Measurements from ENCODE around the gene COL23A1. TPM values are rescaled to one million over a fixed set of nuclear protein-coding genes. Genes with fewer than 3 reads are reported as not detected.

Gene COL23A1
- polyA plus RNA-seq, 1 donor (not counting 4 experiments of a cell fraction or from before 2014, with no cell fraction given) = not detected

DNA sequence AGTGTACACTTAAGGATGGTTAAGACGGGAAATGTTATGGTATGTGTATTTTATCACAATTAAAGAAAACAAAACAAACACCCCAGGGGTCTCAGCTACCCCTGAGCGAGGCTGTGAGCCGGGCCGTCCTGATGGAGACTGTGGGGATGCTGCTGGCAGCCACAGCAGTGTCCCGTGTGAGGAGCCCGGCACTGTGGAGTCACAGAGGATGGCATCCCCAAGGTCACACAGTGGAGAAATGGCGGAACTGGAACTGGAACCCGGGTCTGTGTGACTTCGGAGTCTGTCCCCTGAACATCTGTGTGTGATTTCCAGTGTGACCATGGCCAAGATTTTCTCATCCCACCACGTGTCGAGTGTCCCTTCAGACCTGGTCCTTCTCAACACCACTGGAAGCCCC, 276.9 kb downstream of the COL23A1 start:
- no peaks in the 10 kb centered on the region for H3K9me1 ChIP-seq (ENCODE audit: control insufficient read depth, extremely low read depth, insufficient read depth, low read length)
- no peak overlapping the region for H3K9ac ChIP-seq (ENCODE audit: control insufficient read depth, extremely low read depth, insufficient read depth, low read length)
- H3K4me2 ChIP-seq (ENCODE audit: control insufficient read depth, extremely low read depth, insufficient read depth, low read depth, low read length) = no peak overlapping the region
- H3K4me1 ChIP-seq (ENCODE audit: control insufficient read depth, extremely low read depth, insufficient read depth, low read length) = peaks cover 2% of the 10 kb centered on the region
- H3K79me2 ChIP-seq (ENCODE audit: control insufficient read depth, insufficient read depth, low read length) = no peaks in the 10 kb centered on the region
- no peak overlapping the region for H3K4me3 ChIP-seq (ENCODE audit: control insufficient read depth in 2 of 3, extremely low read depth in 1 of 3, insufficient read depth in 2 of 3, low read depth in 1 of 3, low read length in 3 of 3)
- no peaks in the 10 kb centered on the region for H3K9me3 ChIP-seq (ENCODE audit: control insufficient read depth, low read depth, low read length)
- no peaks in the 10 kb centered on the region for H4K20me1 ChIP-seq (ENCODE audit: control insufficient read depth, extremely low read depth, insufficient read depth, low read length)
- no peaks in the 10 kb centered on the region for H3K36me3 ChIP-seq (ENCODE audit: control insufficient read depth in 2 of 2, extremely low read depth in 1 of 2, insufficient read depth in 2 of 2, low read length in 2 of 2)
- TF ChIP-seq, protein P1, sequence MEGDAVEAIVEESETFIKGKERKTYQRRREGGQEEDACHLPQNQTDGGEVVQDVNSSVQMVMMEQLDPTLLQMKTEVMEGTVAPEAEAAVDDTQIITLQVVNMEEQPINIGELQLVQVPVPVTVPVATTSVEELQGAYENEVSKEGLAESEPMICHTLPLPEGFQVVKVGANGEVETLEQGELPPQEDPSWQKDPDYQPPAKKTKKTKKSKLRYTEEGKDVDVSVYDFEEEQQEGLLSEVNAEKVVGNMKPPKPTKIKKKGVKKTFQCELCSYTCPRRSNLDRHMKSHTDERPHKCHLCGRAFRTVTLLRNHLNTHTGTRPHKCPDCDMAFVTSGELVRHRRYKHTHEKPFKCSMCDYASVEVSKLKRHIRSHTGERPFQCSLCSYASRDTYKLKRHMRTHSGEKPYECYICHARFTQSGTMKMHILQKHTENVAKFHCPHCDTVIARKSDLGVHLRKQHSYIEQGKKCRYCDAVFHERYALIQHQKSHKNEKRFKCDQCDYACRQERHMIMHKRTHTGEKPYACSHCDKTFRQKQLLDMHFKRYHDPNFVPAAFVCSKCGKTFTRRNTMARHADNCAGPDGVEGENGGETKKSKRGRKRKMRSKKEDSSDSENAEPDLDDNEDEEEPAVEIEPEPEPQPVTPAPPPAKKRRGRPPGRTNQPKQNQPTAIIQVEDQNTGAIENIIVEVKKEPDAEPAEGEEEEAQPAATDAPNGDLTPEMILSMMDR (optimal IDR thresholded peaks at IDR 0.05 in 1 of 3, IDR thresholded peaks at IDR 0.05 in 1 of 3, conservative IDR thresholded peaks at IDR 0.05 in 1 of 3; ENCODE audit: extremely low read depth in 1 of 3, insufficient read depth in 2 of 3, low read length in 3 of 3) = no peak
- no peak for TF ChIP-seq EZH2 (IDR thresholded peaks at IDR 0.05; ENCODE audit: low read length)
- FAIRE-seq = no peak
- no peak overlapping the region for H2AFZ ChIP-seq (ENCODE audit: control insufficient read depth, low read length)
- dilution Hi-C loops (cut with MboI; ENCODE audit: extremely low pct_ligation_motif_present, low sequenced_read_pairs) = no loop called here
- DNase-seq (ENCODE audit: low read depth, low spot score) = no peak
- no peak overlapping the region for H3K27ac ChIP-seq (ENCODE audit: control insufficient read depth, insufficient read depth, low read length)
- H3K27me3 ChIP-seq (ENCODE audit: control insufficient read depth, extremely low read depth, insufficient read depth, low read length) = no peaks in the 10 kb centered on the region

DNA sequence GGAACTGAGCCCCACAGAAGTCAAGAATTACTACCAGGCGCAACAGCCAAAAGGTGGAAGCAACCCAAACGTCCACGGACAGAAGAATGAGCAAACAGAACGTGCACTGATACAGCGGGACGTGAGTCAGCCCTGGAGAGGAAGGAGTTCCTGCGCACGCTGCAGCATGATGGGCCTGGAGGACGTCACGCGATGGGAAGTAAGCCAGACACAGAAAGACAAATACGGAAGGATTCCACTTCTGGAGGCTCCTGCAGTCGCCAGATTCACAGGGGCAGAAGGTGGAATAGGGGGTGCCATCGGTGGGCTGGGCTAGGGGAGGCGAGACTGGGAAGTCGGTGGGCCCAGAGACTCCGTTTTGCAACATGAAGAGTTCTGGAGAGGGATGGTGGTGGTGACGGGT, 277.3 kb downstream of the COL23A1 start:
- dilution Hi-C loops (cut with MboI; ENCODE audit: extremely low pct_ligation_motif_present, low sequenced_read_pairs) = no loop called here
- DNase-seq (ENCODE audit: low read depth, low spot score) (no peak), FAIRE-seq (no peak)
- no peaks in the 10 kb centered on the region for H3K27me3 ChIP-seq (ENCODE audit: control insufficient read depth, extremely low read depth, insufficient read depth, low read length)
- no peaks in the 10 kb centered on the region for H3K9me1 ChIP-seq (ENCODE audit: control insufficient read depth, extremely low read depth, insufficient read depth, low read length)
- no peak overlapping the region for H3K9ac ChIP-seq (ENCODE audit: control insufficient read depth, extremely low read depth, insufficient read depth, low read length)
- no peak overlapping the region for H3K4me3 ChIP-seq (ENCODE audit: control insufficient read depth in 2 of 3, extremely low read depth in 1 of 3, insufficient read depth in 2 of 3, low read depth in 1 of 3, low read length in 3 of 3)
- H3K36me3 ChIP-seq (ENCODE audit: control insufficient read depth in 2 of 2, extremely low read depth in 1 of 2, insufficient read depth in 2 of 2, low read length in 2 of 2) = no peaks in the 10 kb centered on the region
- no peaks in the 10 kb centered on the region for H3K9me3 ChIP-seq (ENCODE audit: control insufficient read depth, low read depth, low read length)
- no peaks in the 10 kb centered on the region for H4K20me1 ChIP-seq (ENCODE audit: control insufficient read depth, extremely low read depth, insufficient read depth, low read length)
- H3K79me2 ChIP-seq (ENCODE audit: control insufficient read depth, insufficient read depth, low read length) = no peaks in the 10 kb centered on the region
- H3K27ac ChIP-seq (ENCODE audit: control insufficient read depth, insufficient read depth, low read length) = no peak overlapping the region
- TF ChIP-seq, protein P1 (optimal IDR thresholded peaks at IDR 0.05 in 1 of 3, IDR thresholded peaks at IDR 0.05 in 1 of 3, conservative IDR thresholded peaks at IDR 0.05 in 1 of 3; ENCODE audit: extremely low read depth in 1 of 3, insufficient read depth in 2 of 3, low read length in 3 of 3) = no peak
- TF ChIP-seq EZH2 (IDR thresholded peaks at IDR 0.05; ENCODE audit: low read length) = no peak
- peaks cover 2% of the 10 kb centered on the region for H3K4me1 ChIP-seq (ENCODE audit: control insufficient read depth, extremely low read depth, insufficient read depth, low read length)
- peak overlapping the region; percentile 65 for H2AFZ ChIP-seq (ENCODE audit: control insufficient read depth, low read length)
- peak overlapping the region; percentile 41 for H3K4me2 ChIP-seq (ENCODE audit: control insufficient read depth, extremely low read depth, insufficient read depth, low read depth, low read length)
